Renal pelvis (tissue), 4 donors: ENCODE data around the gene GBP6. TPM values are rescaled to one million over a fixed set of nuclear protein-coding genes. Genes with fewer than 3 reads are reported as not detected.
A peak's percentile ranks its signal among the peaks of the same experiment; 100 is the strongest.
"Not testable (repeated sequence)": the region's sequence is repeated elsewhere in the genome, so short reads cannot be mapped to it uniquely, and the experiment has no call there.

Experiments
- DNase-seq: peaks from one replicate; pipeline ENCODE4 v3.0.0-alpha.2; 2013
- polyA plus RNA-seq, 3 donors: library from polyadenylated mRNA; unstranded; fragments of 120-200 nt; gene quantifications; one replicate each; pipeline ENCODE4 v1.2.1, GENCODE V29; 2013; ENCODE audit not compliant: insufficient read length in 3 of 3

Gene GBP6
- polyA plus RNA-seq, 3 donors, result 0.06 to 0.07 TPM; not detected in 1

GRCh38 chr1:89369331-89369730 is 5.5 kb downstream of the GBP6 start:
- no peak for DNase-seq

- not testable (repeated sequence) for DNase-seq
Measured at GRCh38 chr1:89373810-89374209, 10.0 kb downstream of the GBP6 start.

- no peak for DNase-seq
Measured at GRCh38 chr1:89378001-89378400, 14.1 kb downstream of the GBP6 start.

- DNase-seq, result no peak
Measured at GRCh38 chr1:89381618-89382017, 17.8 kb downstream of the GBP6 start.

GRCh38 chr1:89382479-89382878 is 18.6 kb downstream of the GBP6 start:
- no peak for DNase-seq

- DNase-seq, result no peak
Measured at GRCh38 chr1:89383185-89383584, 19.3 kb downstream of the GBP6 start.

GRCh38 chr1:89390707-89391106 is 26.8 kb downstream of the GBP6 start:
- DNase-seq, result no peak

- no peak for DNase-seq
Measured at GRCh38 chr1:89391686-89392085, 27.8 kb downstream of the GBP6 start.

GRCh38 chr1:89394851-89395250 is 31.0 kb downstream of the GBP6 start:
- no peak for DNase-seq

GRCh38 chr1:89396902-89397301 is 33.0 kb downstream of the GBP6 start:
- DNase-seq, result no peak

GRCh38 chr1:89405275-89405929 is 41.5 kb downstream of the GBP6 start:
- no peak for DNase-seq

GRCh38 chr1:89407360-89407759 is 43.5 kb downstream of the GBP6 start:
- peak; percentile 4 for DNase-seq

GRCh38 chr1:89407768-89408167 is 43.9 kb downstream of the GBP6 start:
- DNase-seq, result not testable (repeated sequence)

GRCh38 chr1:89425056-89425455 is 61.2 kb downstream of the GBP6 start:
- no peak for DNase-seq

- DNase-seq, result no peak
Measured at GRCh38 chr1:89429062-89429461, 65.2 kb downstream of the GBP6 start.

GRCh38 chr1:89429681-89430080 is 65.8 kb downstream of the GBP6 start:
- DNase-seq, result not testable (repeated sequence)

- no peak for DNase-seq
Measured at GRCh38 chr1:89433421-89433820, 69.6 kb downstream of the GBP6 start.

- not testable (repeated sequence) for DNase-seq
Measured at GRCh38 chr1:89434058-89434780, 70.4 kb downstream of the GBP6 start.

Other genes with a start within 250 kb of the GBP6 start
- gene GBP2, start 237.9 kb upstream of the GBP6 start, polyA plus RNA-seq, result 1 to 10 TPM; 2.4 to 3.0 (median 2.8) TPM
- gene GBP7, start 188.1 kb upstream of the GBP6 start, polyA plus RNA-seq, result under 1 TPM; 0.16 to 0.25 (median 0.20) TPM
- 1 to 10 TPM; 6.8 to 8.5 (median 7.7) TPM for gene GBP4, start 165.1 kb upstream of the GBP6 start, polyA plus RNA-seq
- gene GBP5, start 91.2 kb upstream of the GBP6 start, polyA plus RNA-seq, result under 1 TPM; 0.27 to 0.52 (median 0.31) TPM
- gene LRRC8B, start 160.8 kb downstream of the GBP6 start, polyA plus RNA-seq, result 10 to 100 TPM in 1 of 3 donors, 1 to 10 TPM in 2; 6.9 to 10.7 (median 8.9) TPM